DMS 273 treated with DMSO at 0.1 percent for 48 hours (cell line): Measurements from ENCODE around the gene FAM20C.

Source experiments
- DNase-seq: peaks from one replicate; lab custom pipeline; 2025; lab: John Stamatoyannopoulos, UW

FAM20C gene

GRCh38 chr7:209906-210305, 17.5 kb downstream of the FAM20C start:
- DNase-seq: no peak

- DNase-seq: no peak
Observed at GRCh38 chr7:210401-210925, 18.1 kb downstream of the FAM20C start.

- DNase-seq: no peak
Observed at GRCh38 chr7:211033-211714, 18.8 kb downstream of the FAM20C start.

GRCh38 chr7:211715-212058, 19.3 kb downstream of the FAM20C start:
- DNase-seq: no peak

- no peak for DNase-seq
Observed at GRCh38 chr7:212754-213153, 20.4 kb downstream of the FAM20C start.

- no peak for DNase-seq
Observed at GRCh38 chr7:213324-213993, 21.1 kb downstream of the FAM20C start.

GRCh38 chr7:214410-215212, 22.2 kb downstream of the FAM20C start:
- no peak for DNase-seq

- no peak for DNase-seq
Observed at GRCh38 chr7:216360-217300, 24.3 kb downstream of the FAM20C start.

- DNase-seq: no peak
Observed at GRCh38 chr7:217781-218180, 25.4 kb downstream of the FAM20C start.

GRCh38 chr7:218316-218715, 25.9 kb downstream of the FAM20C start:
- no peak for DNase-seq

GRCh38 chr7:218896-219580, 26.7 kb downstream of the FAM20C start:
- DNase-seq: no peak

- DNase-seq: no peak
Observed at GRCh38 chr7:219581-220150, 27.3 kb downstream of the FAM20C start.

- no peak for DNase-seq
Observed at GRCh38 chr7:220151-220841, 27.9 kb downstream of the FAM20C start.

- DNase-seq: no peak
Observed at GRCh38 chr7:221978-222715, 29.8 kb downstream of the FAM20C start.

- DNase-seq: no peak
Observed at GRCh38 chr7:222716-223041, 30.3 kb downstream of the FAM20C start.

- DNase-seq: no peak
Observed at GRCh38 chr7:223118-223800, 30.9 kb downstream of the FAM20C start.

- DNase-seq: no peak
Observed at GRCh38 chr7:223861-224260, 31.5 kb downstream of the FAM20C start.

GRCh38 chr7:226281-226895, 34.0 kb downstream of the FAM20C start:
- no peak for DNase-seq

GRCh38 chr7:227926-228325, 35.6 kb downstream of the FAM20C start:
- DNase-seq: no peak
